OCI-LY1 (cell line): ENCODE measurements around the gene ANGEL2.

ENCODE experiments used
- H2AFZ ChIP-seq: fragments of 200-600 bp; sonication (generic), shearing (Covaris generic); 2 replicates; pipeline ENCODE4 v1.6.0; 2014; ENCODE audit warnings: antibody characterized with exemption, mild to moderate bottlenecking, low read length
- H3F3A ChIP-seq: fragments of 200-600 bp; sonication (generic), shearing (Covaris generic); 2 replicates; pipeline ENCODE4 v1.6.0; 2014; ENCODE audit warnings: mild to moderate bottlenecking, antibody characterized with exemption, low read length, moderate library complexity; ENCODE audit not compliant: insufficient read depth
- H3K27ac ChIP-seq: fragments of 200-600 bp; sonication (generic); 2 replicates; pipeline ENCODE4 v1.5.1; 2014; ENCODE audit warnings: low read length, mixed run types, mild to moderate bottlenecking, low read depth; ENCODE audit not compliant: poor library complexity, severe bottlenecking
- H3K27me3 ChIP-seq: fragments of 200-600 bp; sonication (generic); 2 replicates; pipeline ENCODE4 v1.6.0; 2014; ENCODE audit warnings: antibody characterized with exemption, mild to moderate bottlenecking, low read length, moderate library complexity; ENCODE audit not compliant: insufficient read depth
- H3K36me3 ChIP-seq: fragments of 200-600 bp; sonication (generic); 2 replicates; pipeline ENCODE4 v1.6.1; 2014; ENCODE audit warnings: mild to moderate bottlenecking, antibody characterized with exemption, low read length, moderate library complexity, mixed read lengths; ENCODE audit not compliant: insufficient read depth
- H3K4me1 ChIP-seq: fragments of 200-600 bp; sonication (generic); 2 replicates; pipeline ENCODE4 v1.5.1; 2014; ENCODE audit warnings: mild to moderate bottlenecking, low read length, moderate library complexity; ENCODE audit not compliant: insufficient read depth, severe bottlenecking
- H3K4me2 ChIP-seq: fragments of 200-600 bp; sonication (generic), shearing (Covaris generic); 2 replicates; pipeline ENCODE4 v1.6.1; 2014; ENCODE audit warnings: low read length
- H3K4me3 ChIP-seq: fragments of 200-600 bp; sonication (generic); 2 replicates; pipeline ENCODE4 v1.5.1; 2014; ENCODE audit warnings: low read length, low read depth, mild to moderate bottlenecking, mixed read lengths; ENCODE audit not compliant: poor library complexity, severe bottlenecking
- H3K79me2 ChIP-seq: fragments of 200-600 bp; shearing (Covaris generic); 2 replicates; pipeline ENCODE4 v1.6.1; 2016; ENCODE audit warnings: mixed run types, low read length, mixed read lengths; ENCODE audit not compliant: insufficient read depth
- H3K9ac ChIP-seq: fragments of 200-600 bp; sonication (generic), shearing (Covaris generic); 2 replicates; pipeline ENCODE4 v1.6.1; 2014; ENCODE audit warnings: mild to moderate bottlenecking, low read length, mixed read lengths
- H3K9me2 ChIP-seq: fragments of 200-600 bp; sonication (generic), shearing (Covaris generic); 2 replicates; pipeline ENCODE4 v1.6.1; 2014; ENCODE audit warnings: low read depth, mild to moderate bottlenecking, low read length, mixed read lengths
- H3K9me3 ChIP-seq: fragments of 200-600 bp; shearing (Covaris generic); 2 replicates; pipeline ENCODE4 v1.6.1; 2014; ENCODE audit warnings: low read length, mixed read lengths
- H4K20me1 ChIP-seq: fragments of 200-600 bp; sonication (generic), shearing (Covaris generic); 2 replicates; pipeline ENCODE4 v1.6.0; 2016; ENCODE audit warnings: mild to moderate bottlenecking, low read length; ENCODE audit not compliant: insufficient read depth
- CTCF ChIP-seq: fragments of 200-600 bp; sonication (generic), shearing (Covaris generic); IDR thresholded peaks from 2 replicates; pipeline ENCODE4 v1.5.1; 2017; ENCODE audit warnings: mild to moderate bottlenecking, antibody characterized with exemption, low read length, moderate library complexity, mixed read lengths
- EZH2 ChIP-seq: fragments of 200-600 bp; sonication (generic), shearing (Covaris generic); IDR thresholded peaks from 2 replicates; pipeline ENCODE4 v1.8.0; 2017; ENCODE audit warnings: borderline replicate concordance, mixed run types, mild to moderate bottlenecking, antibody characterized with exemption, low read length, moderate library complexity, mixed read lengths

Gene ANGEL2

GRCh38 chr1:213054142-213054541 lies 38.5 kb upstream of the ANGEL2 start:
- H3K9ac ChIP-seq = no peak overlapping the region
- H2AFZ ChIP-seq = no peak overlapping the region
- H3K36me3 ChIP-seq = no peaks in the 10 kb centered on the region
- H3K4me2 ChIP-seq = no peak overlapping the region
- no peaks in the 10 kb centered on the region for H4K20me1 ChIP-seq
- no peaks in the 10 kb centered on the region for H3K27me3 ChIP-seq
- H3F3A ChIP-seq = no peaks in the 10 kb centered on the region
- H3K9me3 ChIP-seq = no peaks in the 10 kb centered on the region
- peaks cover 19% of the 10 kb centered on the region for H3K4me1 ChIP-seq
- H3K27ac ChIP-seq = no peak overlapping the region
- H3K79me2 ChIP-seq = peaks cover 2% of the 10 kb centered on the region; the same call in 1 of the 2 replicates
- TF ChIP-seq CTCF = no peak
- no peak for TF ChIP-seq EZH2
- no peaks in the 10 kb centered on the region for H3K9me2 ChIP-seq
- H3K4me3 ChIP-seq = no peak overlapping the region

DNA sequence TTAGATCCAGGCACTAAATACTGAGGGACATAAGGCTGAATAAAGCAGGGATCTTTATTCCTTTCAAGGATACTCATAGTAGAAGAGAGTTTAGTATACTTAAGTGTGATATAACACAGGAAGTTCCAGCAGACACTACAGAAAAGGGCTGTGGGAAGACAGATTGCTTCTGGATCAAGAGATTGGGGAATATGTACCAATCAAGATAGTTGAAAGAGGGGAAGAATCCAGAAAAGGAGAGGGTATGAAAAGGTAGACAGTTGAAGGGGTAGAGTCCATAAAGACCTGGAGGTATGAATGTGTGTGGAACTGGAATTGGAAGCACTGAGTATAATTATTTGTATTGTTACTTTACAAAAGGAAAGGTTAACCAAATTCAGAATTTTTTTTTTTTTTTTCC lies 37.8 kb upstream of the ANGEL2 start:
- H3K4me1 ChIP-seq = peaks cover 19% of the 10 kb centered on the region
- no peaks in the 10 kb centered on the region for H3K36me3 ChIP-seq
- no peak overlapping the region for H3K27ac ChIP-seq
- H3K9me2 ChIP-seq = no peaks in the 10 kb centered on the region
- no peaks in the 10 kb centered on the region for H3F3A ChIP-seq
- H3K4me3 ChIP-seq = no peak overlapping the region
- H4K20me1 ChIP-seq = no peaks in the 10 kb centered on the region
- no peak overlapping the region for H3K4me2 ChIP-seq
- H3K79me2 ChIP-seq = no peaks in the 10 kb centered on the region; the same call in 1 of the 2 replicates
- TF ChIP-seq EZH2 (no peak), CTCF (no peak)
- no peak overlapping the region for H2AFZ ChIP-seq
- H3K9ac ChIP-seq = no peak overlapping the region
- no peaks in the 10 kb centered on the region for H3K27me3 ChIP-seq
- H3K9me3 ChIP-seq = no peaks in the 10 kb centered on the region

DNA sequence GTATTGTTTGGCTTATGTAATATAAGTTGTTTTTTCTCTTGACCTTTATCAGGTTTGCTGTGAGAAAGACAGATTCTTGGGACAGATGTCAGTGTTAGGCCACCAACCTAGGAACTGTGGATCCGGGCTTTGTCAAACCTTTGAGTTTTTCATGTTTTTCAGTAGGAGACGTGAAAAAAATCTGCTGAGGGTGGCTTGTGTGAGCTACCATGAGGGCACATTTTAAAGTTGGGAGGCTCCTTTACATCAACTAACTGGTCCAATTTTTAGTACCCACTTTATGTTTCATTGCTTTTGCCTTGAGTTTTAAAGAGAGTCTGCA lies 36.2 kb upstream of the ANGEL2 start:
- Histone ChIP-seq H3K27ac (no peak overlapping the region), H3F3A (no peaks in the 10 kb centered on the region), H3K36me3 (no peaks in the 10 kb centered on the region), H3K4me2 (peak overlapping the region; percentile 69), H3K4me3 (peak overlapping the region; percentile 85), H3K9ac (peak overlapping the region; percentile 72), H3K9me3 (no peaks in the 10 kb centered on the region), H3K4me1 (peaks cover 19% of the 10 kb centered on the region), H3K9me2 (no peaks in the 10 kb centered on the region), H4K20me1 (no peaks in the 10 kb centered on the region), H2AFZ (no peak overlapping the region), H3K79me2 (no peaks in the 10 kb centered on the region; the same call in 1 of the 2 replicates), H3K27me3 (no peaks in the 10 kb centered on the region)
- TF ChIP-seq CTCF = no peak
- TF ChIP-seq EZH2 = no peak
